Cardiac muscle cell (in vitro differentiated cells and primary cell): Measurements from ENCODE around the gene CA5B. TPM values are rescaled to one million over a fixed set of nuclear protein-coding genes. Genes with fewer than 3 reads are reported as not detected.
A peak's percentile ranks its signal among the peaks of the same experiment; 100 is the strongest.

Experiments used
- DNase-seq, 2 donors: peaks; one replicate each; pipeline versions ENCODE4 v3.0.0 to v3.0.0-alpha.2; 2010 to 2017; ENCODE audit warnings: low read depth in 1 of 2, low spot score in 1 of 2
- H3K27ac ChIP-seq: fragments of 200-600 bp; sonication (generic); 2 replicates; pipeline ENCODE4 v1.5.1; 2016
- H3K27me3 ChIP-seq: fragments of 200-600 bp; sonication (generic); 2 replicates; pipeline ENCODE4 v1.6.0; 2016; ENCODE audit warnings: control low read depth
- H3K36me3 ChIP-seq: fragments of 200-600 bp; sonication (generic); 2 replicates; pipeline ENCODE4 v1.5.1; 2016; ENCODE audit warnings: control low read depth
- H3K4me1 ChIP-seq: fragments of 200-600 bp; sonication (generic); 2 replicates; pipeline ENCODE4 v1.8.1; 2017; ENCODE audit warnings: low read depth, mild to moderate bottlenecking, mixed run types
- H3K4me3 ChIP-seq: fragments of 200-600 bp; sonication (generic); 2 replicates; pipeline ENCODE4 v1.5.1; 2016; ENCODE audit warnings: mild to moderate bottlenecking
- H3K9me3 ChIP-seq: fragments of 200-600 bp; sonication (generic); 2 replicates; pipeline ENCODE4 v1.5.1; 2017; ENCODE audit warnings: low read depth, mild to moderate bottlenecking, control low read depth
- polyA plus RNA-seq: library from polyadenylated mRNA; unstranded; fragments of >200 nt; fragmentation: Nextera tagmentation; extraction: Ambion mirVana; gene quantifications from 2 replicates; pipeline ENCODE4 v1.2.1, GENCODE V29; 2016
- total RNA-seq: library from RNA; depleted of rRNA; stranded (reverse); fragments of >200 nt; gene quantifications from 2 replicates; pipeline ENCODE4 v1.2.3, GENCODE V29; 2016
- TF ChIP-seq, protein P1 (sequence below): IDR thresholded peaks from 2 replicates; pipeline ENCODE4 v1.5.1; 2012; ENCODE audit warnings: low read depth, mild to moderate bottlenecking, low read length

The CA5B gene
- total and polyA plus RNA-seq, 2 experiments from 2014 or later, result 7.1 to 9.9 TPM

DNA sequence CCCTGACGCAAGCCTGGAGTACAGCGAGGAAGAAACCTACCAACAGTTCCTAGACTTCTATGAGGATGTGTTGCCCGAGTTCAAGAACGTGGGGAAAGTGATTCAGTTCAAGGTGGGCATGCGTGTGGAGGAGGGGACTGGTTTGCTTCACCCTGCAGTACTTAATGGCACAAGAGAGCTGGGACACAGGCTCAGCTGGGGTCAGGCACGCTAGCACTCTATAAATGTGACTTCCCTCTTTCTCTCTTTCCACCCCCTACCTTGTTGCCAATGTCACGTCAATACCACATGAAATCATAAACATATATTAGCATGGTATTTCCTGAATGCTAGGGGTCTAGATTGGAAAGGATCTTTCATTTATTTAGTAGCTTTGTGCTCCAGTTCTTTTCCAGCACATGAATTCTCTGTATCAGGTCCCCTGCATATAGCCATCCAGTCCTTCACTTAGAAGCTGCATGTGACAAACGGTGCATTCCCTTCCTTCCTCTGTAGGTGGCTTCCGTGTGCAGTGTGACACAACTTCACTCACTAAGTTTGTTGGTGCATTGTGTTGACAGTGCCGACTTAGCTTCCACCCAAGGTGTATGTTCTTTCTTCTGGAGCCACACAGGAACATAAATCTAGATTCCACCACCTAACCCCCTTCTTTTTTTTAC, 77.8 kb downstream of the CA5B start:
- peaks cover 19% of the 10 kb centered on the region for H3K4me1 ChIP-seq
- no peak overlapping the region for H3K4me3 ChIP-seq
- no peaks in the 10 kb centered on the region for H3K27me3 ChIP-seq
- TF ChIP-seq, protein P1, sequence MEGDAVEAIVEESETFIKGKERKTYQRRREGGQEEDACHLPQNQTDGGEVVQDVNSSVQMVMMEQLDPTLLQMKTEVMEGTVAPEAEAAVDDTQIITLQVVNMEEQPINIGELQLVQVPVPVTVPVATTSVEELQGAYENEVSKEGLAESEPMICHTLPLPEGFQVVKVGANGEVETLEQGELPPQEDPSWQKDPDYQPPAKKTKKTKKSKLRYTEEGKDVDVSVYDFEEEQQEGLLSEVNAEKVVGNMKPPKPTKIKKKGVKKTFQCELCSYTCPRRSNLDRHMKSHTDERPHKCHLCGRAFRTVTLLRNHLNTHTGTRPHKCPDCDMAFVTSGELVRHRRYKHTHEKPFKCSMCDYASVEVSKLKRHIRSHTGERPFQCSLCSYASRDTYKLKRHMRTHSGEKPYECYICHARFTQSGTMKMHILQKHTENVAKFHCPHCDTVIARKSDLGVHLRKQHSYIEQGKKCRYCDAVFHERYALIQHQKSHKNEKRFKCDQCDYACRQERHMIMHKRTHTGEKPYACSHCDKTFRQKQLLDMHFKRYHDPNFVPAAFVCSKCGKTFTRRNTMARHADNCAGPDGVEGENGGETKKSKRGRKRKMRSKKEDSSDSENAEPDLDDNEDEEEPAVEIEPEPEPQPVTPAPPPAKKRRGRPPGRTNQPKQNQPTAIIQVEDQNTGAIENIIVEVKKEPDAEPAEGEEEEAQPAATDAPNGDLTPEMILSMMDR, result peak; percentile 32
- no peaks in the 10 kb centered on the region for H3K9me3 ChIP-seq
- DNase-seq, result peak; percentile 28 to 73
- H3K27ac ChIP-seq, result peak overlapping the region; percentile 76
- H3K36me3 ChIP-seq, result peaks cover 6% of the 10 kb centered on the region

DNA sequence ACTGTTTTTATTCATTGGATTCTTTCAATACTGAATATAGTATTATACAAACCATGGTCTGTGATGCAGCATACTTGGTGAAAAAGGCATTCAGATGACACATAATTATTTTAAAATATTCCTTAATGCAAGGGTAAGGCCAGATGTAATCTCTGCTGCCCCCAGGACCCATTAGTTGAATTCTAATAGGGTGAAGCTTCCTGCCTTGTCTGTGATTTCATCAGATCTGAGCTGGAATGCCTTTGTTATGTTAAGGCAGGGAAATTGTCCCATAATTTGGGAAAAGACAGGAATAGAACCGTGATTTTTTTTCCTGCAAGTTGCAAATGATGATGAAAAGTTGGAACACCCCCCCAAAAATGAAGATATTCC, 78.4 kb downstream of the CA5B start:
- H3K36me3 ChIP-seq, result peaks cover 6% of the 10 kb centered on the region
- H3K4me3 ChIP-seq, result no peak overlapping the region
- TF ChIP-seq, protein P1, result no peak

DNA sequence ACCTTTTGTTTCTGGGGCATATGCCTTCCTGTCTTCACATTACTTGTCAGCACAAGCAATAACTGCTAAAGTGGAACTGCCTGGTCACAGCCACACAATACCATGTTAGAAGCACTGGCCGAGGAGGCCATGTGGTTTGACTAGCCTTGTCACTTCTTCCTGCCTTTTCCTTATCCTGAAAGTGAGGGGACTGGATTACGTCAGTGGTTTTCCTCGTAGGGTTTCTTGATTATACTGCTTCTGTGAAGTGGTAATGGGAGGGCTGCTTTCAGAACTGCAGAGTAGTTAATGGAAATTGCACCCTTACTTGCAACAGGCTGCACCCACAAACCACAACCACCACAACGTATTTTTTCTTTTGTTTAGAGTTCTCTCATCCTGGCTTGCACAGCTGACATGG, 78.8 kb downstream of the CA5B start:
- H3K27me3 ChIP-seq, result no peaks in the 10 kb centered on the region
- H3K36me3 ChIP-seq, result peaks cover 6% of the 10 kb centered on the region
- peak overlapping the region; percentile 76 for H3K27ac ChIP-seq
- no peak overlapping the region for H3K4me3 ChIP-seq
- DNase-seq, result peak; percentile 31 to 74
- H3K4me1 ChIP-seq, result peaks cover 19% of the 10 kb centered on the region
- H3K9me3 ChIP-seq, result no peaks in the 10 kb centered on the region
- TF ChIP-seq, protein P1, result no peak

More for the DNA sequence above, 78.4 kb downstream of the CA5B start:
- Histone ChIP-seq H3K27me3 (no peaks in the 10 kb centered on the region), H3K27ac (peak overlapping the region; percentile 76), H3K4me1 (peaks cover 19% of the 10 kb centered on the region), H3K9me3 (no peaks in the 10 kb centered on the region)
- no peak for DNase-seq

DNA sequence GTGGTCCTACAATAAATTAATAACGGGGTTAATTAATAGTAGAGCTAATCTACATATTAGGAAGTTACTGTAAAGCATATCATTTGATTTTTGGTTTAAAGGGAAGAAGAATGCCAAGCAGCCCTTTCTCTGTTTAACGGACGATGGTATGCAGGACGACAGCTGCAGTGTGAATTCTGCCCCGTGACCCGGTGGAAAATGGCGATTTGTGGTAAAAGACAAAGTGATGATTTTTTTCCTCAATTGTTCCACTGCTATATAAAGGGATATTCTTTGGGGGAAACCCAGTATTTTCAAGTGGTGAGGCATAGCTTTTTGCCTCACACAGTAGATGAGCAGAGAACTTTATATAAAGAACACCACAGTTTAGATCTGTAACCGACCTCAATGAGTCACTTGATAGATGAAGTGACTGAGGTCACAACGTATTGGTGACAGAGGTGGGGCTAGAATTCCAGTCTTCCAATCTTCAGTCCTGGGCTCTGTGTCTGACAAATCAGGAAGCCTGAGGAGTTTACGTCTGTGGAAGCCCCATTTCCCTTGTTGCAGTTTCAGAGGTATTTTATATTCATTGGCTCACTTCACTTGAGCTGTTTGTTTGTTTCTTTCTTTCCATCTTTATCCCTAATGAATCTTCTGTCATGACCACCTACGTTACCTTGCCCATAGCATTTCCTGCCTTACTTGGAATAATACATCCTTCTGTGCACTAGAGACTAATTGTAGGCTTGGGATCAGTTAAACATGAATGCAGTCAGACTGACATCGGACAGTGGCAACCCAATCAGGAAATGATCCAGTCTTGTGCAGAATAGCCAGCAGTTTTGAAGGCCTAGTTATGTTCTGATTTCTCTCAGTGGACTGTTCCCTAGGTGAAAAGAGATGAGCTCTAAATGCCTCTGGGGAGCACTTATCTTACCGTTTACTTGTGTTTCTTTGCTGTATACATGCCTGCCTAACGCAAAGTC, 82.3 kb downstream of the CA5B start:
- peaks cover 6% of the 10 kb centered on the region for H3K36me3 ChIP-seq
- no peaks in the 10 kb centered on the region for H3K27me3 ChIP-seq
- no peaks in the 10 kb centered on the region for H3K9me3 ChIP-seq
- H3K4me3 ChIP-seq, result no peak overlapping the region
- peaks cover 19% of the 10 kb centered on the region for H3K4me1 ChIP-seq
- TF ChIP-seq, protein P1, result no peak
- peak overlapping the region; percentile 66 for H3K27ac ChIP-seq
- DNase-seq, result no peak

DNA sequence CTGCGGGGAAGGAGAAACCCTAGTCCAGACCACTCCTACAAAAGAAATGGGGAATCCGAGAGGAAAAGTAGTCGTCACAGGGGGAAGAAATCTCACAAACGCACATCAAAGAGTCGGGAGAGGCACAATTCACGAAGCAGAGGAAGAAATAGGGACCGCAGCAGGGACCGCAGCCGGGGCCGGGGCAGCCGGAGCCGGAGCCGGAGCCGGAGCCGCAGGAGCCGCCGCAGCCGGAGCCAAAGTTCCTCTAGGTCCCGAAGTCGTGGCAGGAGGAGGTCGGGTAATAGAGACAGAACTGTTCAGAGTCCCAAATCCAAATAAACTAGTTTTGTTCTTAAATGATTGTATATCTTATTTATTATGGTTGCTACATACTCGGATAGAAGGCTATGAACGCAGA, 84.9 kb downstream of the CA5B start:
- Histone ChIP-seq H3K27ac (no peak overlapping the region), H3K36me3 (peaks cover 4% of the 10 kb centered on the region), H3K27me3 (no peaks in the 10 kb centered on the region), H3K4me1 (peaks cover 3% of the 10 kb centered on the region), H3K4me3 (no peak overlapping the region), H3K9me3 (no peaks in the 10 kb centered on the region)
- TF ChIP-seq, protein P1, result no peak
- no peak for DNase-seq
